ENCODE results near the gene LYZL2.

GRCh38 chr10:30576641-30577040, 52.9 kb downstream of the LYZL2 start:
- TF ChIP-seq, protein P1, sequence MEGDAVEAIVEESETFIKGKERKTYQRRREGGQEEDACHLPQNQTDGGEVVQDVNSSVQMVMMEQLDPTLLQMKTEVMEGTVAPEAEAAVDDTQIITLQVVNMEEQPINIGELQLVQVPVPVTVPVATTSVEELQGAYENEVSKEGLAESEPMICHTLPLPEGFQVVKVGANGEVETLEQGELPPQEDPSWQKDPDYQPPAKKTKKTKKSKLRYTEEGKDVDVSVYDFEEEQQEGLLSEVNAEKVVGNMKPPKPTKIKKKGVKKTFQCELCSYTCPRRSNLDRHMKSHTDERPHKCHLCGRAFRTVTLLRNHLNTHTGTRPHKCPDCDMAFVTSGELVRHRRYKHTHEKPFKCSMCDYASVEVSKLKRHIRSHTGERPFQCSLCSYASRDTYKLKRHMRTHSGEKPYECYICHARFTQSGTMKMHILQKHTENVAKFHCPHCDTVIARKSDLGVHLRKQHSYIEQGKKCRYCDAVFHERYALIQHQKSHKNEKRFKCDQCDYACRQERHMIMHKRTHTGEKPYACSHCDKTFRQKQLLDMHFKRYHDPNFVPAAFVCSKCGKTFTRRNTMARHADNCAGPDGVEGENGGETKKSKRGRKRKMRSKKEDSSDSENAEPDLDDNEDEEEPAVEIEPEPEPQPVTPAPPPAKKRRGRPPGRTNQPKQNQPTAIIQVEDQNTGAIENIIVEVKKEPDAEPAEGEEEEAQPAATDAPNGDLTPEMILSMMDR (IDR thresholded peaks at IDR 0.05) = no peak
- no peak for TF ChIP-seq POLR2A (IDR thresholded peaks at IDR 0.05)

All from tibial nerve (tissue), 3 donors.